Loucy (cell line): ENCODE measurements around the gene SGMS2.

Source experiments
- H2AFZ ChIP-seq: fragments of 200-600 bp; sonication (generic); 2 replicates; pipeline ENCODE4 v1.6.0; 2016; ENCODE audit warnings: antibody characterized with exemption, mild to moderate bottlenecking, low read length, moderate library complexity
- H3F3A ChIP-seq: fragments of 200-600 bp; 2 replicates; pipeline ENCODE4 v1.6.0; 2016; ENCODE audit warnings: antibody characterized with exemption, low read depth, mild to moderate bottlenecking
- H3K27me3 ChIP-seq: fragments of 200-600 bp; sonication (generic); 2 replicates; pipeline ENCODE4 v1.6.1; 2014; ENCODE audit warnings: low read length, mild to moderate bottlenecking; ENCODE audit not compliant: insufficient read depth, poor library complexity, severe bottlenecking
- H3K36me3 ChIP-seq: fragments of 200-600 bp; sonication (generic); 2 replicates; pipeline ENCODE4 v1.6.1; 2016; ENCODE audit warnings: low read length; ENCODE audit not compliant: insufficient read depth
- H3K4me1 ChIP-seq: fragments of 200-600 bp; sonication (generic); 2 replicates; pipeline ENCODE4 v1.5.1; 2014; ENCODE audit warnings: low read length, mild to moderate bottlenecking; ENCODE audit not compliant: insufficient read depth, poor library complexity, severe bottlenecking
- H3K4me2 ChIP-seq: fragments of 200-600 bp; sonication (generic); 2 replicates; pipeline ENCODE4 v1.6.0; 2014; ENCODE audit warnings: antibody characterized with exemption, low read length, low read depth, mild to moderate bottlenecking; ENCODE audit not compliant: poor library complexity, severe bottlenecking
- H3K4me3 ChIP-seq: fragments of 200-600 bp; sonication (generic); 2 replicates; pipeline ENCODE4 v1.5.1; 2014; ENCODE audit warnings: low read length, mild to moderate bottlenecking, mixed read lengths; ENCODE audit not compliant: poor library complexity, severe bottlenecking
- H3K79me2 ChIP-seq: fragments of 200-600 bp; sonication (generic); 2 replicates; pipeline ENCODE4 v1.6.1; 2014; ENCODE audit warnings: low read length; ENCODE audit not compliant: insufficient read depth
- H3K9ac ChIP-seq: fragments of 200-600 bp; sonication (generic); 2 replicates; pipeline ENCODE4 v1.6.0; 2014; ENCODE audit warnings: mild to moderate bottlenecking, low read depth, low read length, moderate library complexity; ENCODE audit not compliant: poor library complexity, severe bottlenecking
- H3K9me2 ChIP-seq: fragments of 200-600 bp; sonication (generic); replicated peaks from 2 replicates; pipeline ENCODE4 v1.6.1; 2016; ENCODE audit warnings: low read depth, low read length, mixed read lengths
- H3K9me3 ChIP-seq: fragments of 200-600 bp; sonication (generic); 2 replicates; pipeline ENCODE4 v1.6.1; 2014; ENCODE audit warnings: mild to moderate bottlenecking, antibody characterized with exemption, low read length, low read depth; ENCODE audit not compliant: insufficient read depth
- H4K20me1 ChIP-seq: fragments of 200-600 bp; sonication (generic); 2 replicates; pipeline ENCODE4 v1.6.0; 2014; ENCODE audit warnings: antibody characterized with exemption, low read length, mild to moderate bottlenecking; ENCODE audit not compliant: insufficient read depth, poor library complexity, severe bottlenecking
- EZH2phosphoT487 ChIP-seq: fragments of 200-600 bp; IDR thresholded peaks from 2 replicates; pipeline ENCODE4 v1.6.1; 2018; ENCODE audit warnings: antibody characterized with exemption, mild to moderate bottlenecking, moderate library complexity, borderline replicate concordance
- TF ChIP-seq, protein P1 (sequence below): fragments of 200-600 bp; sonication (generic); conservative IDR thresholded peaks from 2 replicates; pipeline ENCODE4 v1.5.1; 2014; ENCODE audit warnings: mild to moderate bottlenecking, antibody characterized with exemption, low read length

The SGMS2 gene

DNA sequence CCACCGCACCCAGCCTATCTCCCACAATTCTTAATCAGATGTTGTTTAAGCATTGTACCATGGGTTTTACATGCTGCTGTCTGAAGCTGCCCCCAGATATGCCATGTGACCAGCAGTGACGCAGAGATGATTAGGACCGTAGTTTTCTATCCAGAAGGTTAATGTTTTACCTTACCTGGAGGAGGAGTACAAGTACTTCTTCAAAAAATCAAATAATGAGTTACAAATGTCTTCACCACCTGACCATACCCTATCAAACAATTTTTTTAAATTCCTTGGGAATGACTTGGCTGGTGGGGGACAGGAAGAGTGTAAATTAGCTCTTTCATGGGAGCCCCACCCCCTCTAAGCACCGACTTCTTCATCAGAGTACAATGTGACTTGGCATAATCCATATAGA is 16.2 kb upstream of the SGMS2 start:
- no peak overlapping the region for H3K4me2 ChIP-seq
- TF ChIP-seq EZH2phosphoT487: no peak
- TF ChIP-seq, protein P1, sequence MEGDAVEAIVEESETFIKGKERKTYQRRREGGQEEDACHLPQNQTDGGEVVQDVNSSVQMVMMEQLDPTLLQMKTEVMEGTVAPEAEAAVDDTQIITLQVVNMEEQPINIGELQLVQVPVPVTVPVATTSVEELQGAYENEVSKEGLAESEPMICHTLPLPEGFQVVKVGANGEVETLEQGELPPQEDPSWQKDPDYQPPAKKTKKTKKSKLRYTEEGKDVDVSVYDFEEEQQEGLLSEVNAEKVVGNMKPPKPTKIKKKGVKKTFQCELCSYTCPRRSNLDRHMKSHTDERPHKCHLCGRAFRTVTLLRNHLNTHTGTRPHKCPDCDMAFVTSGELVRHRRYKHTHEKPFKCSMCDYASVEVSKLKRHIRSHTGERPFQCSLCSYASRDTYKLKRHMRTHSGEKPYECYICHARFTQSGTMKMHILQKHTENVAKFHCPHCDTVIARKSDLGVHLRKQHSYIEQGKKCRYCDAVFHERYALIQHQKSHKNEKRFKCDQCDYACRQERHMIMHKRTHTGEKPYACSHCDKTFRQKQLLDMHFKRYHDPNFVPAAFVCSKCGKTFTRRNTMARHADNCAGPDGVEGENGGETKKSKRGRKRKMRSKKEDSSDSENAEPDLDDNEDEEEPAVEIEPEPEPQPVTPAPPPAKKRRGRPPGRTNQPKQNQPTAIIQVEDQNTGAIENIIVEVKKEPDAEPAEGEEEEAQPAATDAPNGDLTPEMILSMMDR: no peak

DNA sequence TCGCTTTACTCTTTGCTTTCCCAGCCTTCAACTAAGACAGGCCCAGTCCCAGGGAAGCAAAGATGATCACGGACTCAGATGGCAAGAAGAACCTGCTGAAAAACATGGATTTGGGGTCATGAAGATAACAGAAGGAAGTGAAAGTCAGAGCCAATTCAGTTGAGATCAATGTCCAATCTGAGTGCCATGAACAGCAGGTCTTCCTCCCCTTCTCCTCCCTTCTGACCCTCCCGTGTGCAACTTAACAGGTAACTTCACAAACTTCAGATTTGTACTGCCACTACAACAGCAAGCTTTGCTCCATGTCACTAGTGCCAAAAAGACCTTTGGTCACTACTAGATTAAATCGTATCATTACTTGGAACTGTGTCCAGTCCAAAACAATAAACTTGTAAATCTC is 15.5 kb upstream of the SGMS2 start:
- no peak overlapping the region for H2AFZ ChIP-seq
- H3K27me3 ChIP-seq: peaks cover 6% of the 10 kb centered on the region

More for the DNA sequence above, 16.2 kb upstream of the SGMS2 start:
- Histone ChIP-seq H3F3A (no peaks in the 10 kb centered on the region), H3K27me3 (peaks cover 13% of the 10 kb centered on the region), H3K36me3 (no peaks in the 10 kb centered on the region), H3K4me1 (no peaks in the 10 kb centered on the region), H4K20me1 (no peaks in the 10 kb centered on the region), H3K9me2 (no peaks in the 10 kb centered on the region), H3K4me3 (no peak overlapping the region), H3K9me3 (no peaks in the 10 kb centered on the region), H2AFZ (no peak overlapping the region), H3K79me2 (no peaks in the 10 kb centered on the region), H3K9ac (no peak overlapping the region)

DNA sequence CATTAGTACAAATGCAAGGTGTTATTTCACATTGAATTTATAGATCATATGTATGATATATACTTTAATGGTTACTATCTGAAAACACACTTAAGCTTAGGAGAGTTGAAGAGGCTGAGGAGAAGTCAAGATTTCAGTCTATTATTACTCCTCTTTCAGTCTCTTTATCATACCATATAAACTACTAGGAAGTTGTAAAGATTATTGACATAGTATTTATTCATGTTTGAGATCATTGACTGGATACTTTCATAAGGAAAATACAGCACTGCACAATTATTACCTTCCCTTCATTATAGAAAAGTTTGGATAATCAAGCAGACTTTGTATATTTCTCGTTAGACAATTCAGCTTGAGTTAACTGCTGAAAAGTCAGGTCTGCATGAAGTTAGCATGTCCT is 10.0 kb upstream of the SGMS2 start:
- Histone ChIP-seq H3K36me3 (no peaks in the 10 kb centered on the region), H3K4me1 (no peaks in the 10 kb centered on the region), H3F3A (no peaks in the 10 kb centered on the region), H3K9ac (no peak overlapping the region), H3K9me3 (no peaks in the 10 kb centered on the region), H2AFZ (no peak overlapping the region), H3K4me3 (no peak overlapping the region), H3K27me3 (no peaks in the 10 kb centered on the region), H3K79me2 (no peaks in the 10 kb centered on the region), H3K9me2 (no peaks in the 10 kb centered on the region), H3K4me2 (no peak overlapping the region), H4K20me1 (no peaks in the 10 kb centered on the region)
- TF ChIP-seq EZH2phosphoT487: no peak
- TF ChIP-seq, protein P1: no peak

More for the DNA sequence above, 15.5 kb upstream of the SGMS2 start:
- H4K20me1 ChIP-seq: no peaks in the 10 kb centered on the region
- H3K9me3 ChIP-seq: no peaks in the 10 kb centered on the region
- no peak overlapping the region for H3K4me3 ChIP-seq
- H3K4me2 ChIP-seq: no peak overlapping the region
- H3F3A ChIP-seq: no peaks in the 10 kb centered on the region
- TF ChIP-seq, protein P1: no peak
- no peak for TF ChIP-seq EZH2phosphoT487
- H3K79me2 ChIP-seq: no peaks in the 10 kb centered on the region
- H3K9ac ChIP-seq: no peak overlapping the region
- no peaks in the 10 kb centered on the region for H3K36me3 ChIP-seq
- H3K9me2 ChIP-seq: no peaks in the 10 kb centered on the region
- no peaks in the 10 kb centered on the region for H3K4me1 ChIP-seq
